ENCODE measurements around the gene PGA4. TPM values are rescaled to one million over a fixed set of nuclear protein-coding genes. Genes with fewer than 3 reads are reported as not detected.
"Not testable (repeated sequence)": the region's sequence is repeated elsewhere in the genome, so short reads cannot be mapped to it uniquely, and the experiment has no call there.

Gene PGA4
- total RNA-seq, 1 experiment from 2014 or later = not detected

DNA sequence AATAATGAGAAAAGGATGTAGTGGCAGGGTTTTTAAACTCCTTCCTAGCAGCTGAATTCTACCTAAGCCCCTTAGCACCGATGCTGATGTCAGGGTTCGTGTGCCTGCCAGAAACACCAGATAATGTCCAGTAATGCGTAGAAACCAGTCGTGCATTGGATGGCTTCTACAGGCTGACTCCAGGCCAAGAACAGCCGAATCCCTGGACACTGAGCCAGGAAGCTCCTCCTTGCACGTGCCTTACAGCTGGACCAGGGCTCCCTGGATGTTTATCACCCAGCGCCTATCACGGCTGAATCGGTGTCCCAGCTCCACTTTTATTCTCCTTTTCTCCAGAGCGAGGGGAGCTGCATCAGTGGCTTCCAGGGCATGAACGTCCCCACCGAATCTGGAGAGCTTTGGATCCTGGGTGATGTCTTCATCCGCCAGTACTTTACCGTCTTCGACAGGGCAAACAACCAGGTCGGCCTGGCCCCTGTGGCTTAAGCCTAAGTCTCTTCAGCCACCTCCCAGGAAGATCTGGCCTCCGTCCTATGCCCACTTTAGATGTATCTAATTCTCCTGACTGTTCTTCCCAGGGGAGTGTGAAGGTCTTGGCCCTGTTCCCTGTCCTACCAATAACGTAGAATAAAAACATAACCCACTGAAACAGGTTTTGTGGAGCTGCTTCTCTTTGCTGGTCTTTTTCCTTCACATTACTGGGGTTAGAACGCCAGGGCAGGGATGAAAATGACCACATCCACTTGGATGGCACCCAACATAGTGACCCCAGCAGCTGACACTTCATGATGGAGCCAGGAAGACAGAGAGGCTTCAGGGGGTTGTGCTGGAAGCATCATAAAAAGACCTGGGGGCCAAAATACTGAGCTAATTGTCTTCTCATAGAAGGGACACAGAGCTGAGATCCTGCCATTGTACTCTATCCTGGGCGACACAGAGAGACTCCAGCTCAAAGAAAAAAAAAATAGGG, 28.9 kb downstream of the PGA4 start:
- DNase-seq (ENCODE audit: low read depth) = not testable (repeated sequence)

DNA sequence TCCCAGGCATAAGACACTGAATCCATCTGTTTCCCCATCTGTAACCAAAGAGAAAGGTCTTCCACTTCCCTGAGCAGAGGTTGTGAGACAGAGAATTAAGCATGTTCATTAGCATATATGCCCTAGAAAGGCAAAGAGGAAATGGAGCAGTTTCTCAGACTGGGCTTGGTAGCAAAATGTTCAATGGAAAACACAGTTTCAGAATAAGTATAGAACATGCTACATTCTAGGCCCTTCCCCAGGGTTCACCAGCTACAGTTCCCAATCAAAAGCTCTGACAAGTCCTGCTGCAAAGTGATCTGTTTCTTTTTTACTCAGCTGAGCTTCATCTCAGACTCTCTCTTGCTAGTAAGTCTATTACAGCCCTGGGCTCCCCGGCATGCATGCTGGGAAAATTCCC, 30.2 kb downstream of the PGA4 start:
- DNase-seq (ENCODE audit: low read depth) = not testable (repeated sequence)

DNA sequence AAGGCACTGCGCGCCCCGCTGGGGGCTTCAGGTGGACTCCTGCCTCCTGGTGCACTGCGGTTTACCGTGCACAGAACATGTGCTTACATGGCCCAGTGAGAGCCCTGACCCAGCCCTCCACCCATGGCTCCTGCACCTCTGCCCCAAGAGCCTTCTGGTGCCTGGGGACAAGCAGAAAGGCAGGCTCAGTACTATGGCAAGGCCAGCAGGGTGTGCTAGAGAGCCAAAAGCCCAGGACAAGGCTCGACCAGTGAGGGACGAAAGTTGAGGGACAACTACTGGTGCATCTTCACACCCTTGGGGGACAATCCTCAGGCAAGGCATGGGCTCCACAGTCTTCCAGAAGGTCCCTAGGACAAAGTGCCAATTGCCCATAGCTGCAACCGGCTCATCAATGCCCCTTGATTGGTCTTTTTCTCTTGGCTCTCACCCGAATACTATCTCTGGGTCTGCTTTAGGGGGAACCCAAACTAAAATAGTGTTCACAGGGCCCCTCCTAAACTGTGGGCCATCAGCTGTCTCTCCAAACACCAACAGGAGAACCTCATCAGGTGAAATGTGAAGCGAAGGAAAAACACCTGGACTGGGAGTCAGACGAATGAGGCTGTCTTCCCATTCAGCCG, 32.4 kb downstream of the PGA4 start:
- DNase-seq (ENCODE audit: low read depth) = peak; percentile 56

DNA sequence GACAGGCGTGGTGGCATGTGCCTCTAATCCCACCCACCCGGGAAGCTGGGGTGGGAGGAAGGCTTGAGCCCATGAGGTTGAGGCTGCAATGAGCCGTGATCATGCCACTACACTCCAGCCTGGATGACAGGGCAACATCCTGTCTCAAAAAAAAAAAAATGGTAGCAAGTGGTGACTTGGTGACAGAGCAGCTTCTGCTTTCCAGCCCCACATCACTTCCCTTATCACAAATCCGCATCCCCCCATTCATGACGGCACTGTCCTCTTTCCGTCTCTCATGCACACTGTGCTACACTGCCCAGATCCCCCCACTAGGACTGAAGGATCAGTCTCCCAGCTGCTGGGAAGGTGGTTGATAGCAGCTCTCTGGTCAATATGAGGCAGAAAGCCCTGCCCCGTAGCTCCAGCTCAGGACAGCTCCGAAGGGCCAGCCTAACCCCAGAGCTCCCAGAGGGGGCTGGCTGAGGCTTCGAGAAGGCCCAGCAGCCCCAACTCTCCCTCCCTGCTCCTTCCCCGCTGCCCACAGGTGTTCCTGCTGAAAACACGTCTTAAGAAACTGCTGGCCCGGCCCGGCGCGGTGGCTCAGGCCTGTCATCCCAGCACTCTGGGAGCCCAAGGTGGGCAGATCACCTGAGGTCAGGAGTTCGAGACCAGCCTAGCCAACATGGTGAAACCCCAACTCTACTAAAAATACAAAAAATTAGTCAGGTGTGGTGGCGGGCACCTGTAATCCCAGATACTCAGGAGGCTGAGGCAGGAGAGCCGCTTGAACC, 34.7 kb downstream of the PGA4 start:
- DNase-seq (ENCODE audit: low read depth) = no peak

DNA sequence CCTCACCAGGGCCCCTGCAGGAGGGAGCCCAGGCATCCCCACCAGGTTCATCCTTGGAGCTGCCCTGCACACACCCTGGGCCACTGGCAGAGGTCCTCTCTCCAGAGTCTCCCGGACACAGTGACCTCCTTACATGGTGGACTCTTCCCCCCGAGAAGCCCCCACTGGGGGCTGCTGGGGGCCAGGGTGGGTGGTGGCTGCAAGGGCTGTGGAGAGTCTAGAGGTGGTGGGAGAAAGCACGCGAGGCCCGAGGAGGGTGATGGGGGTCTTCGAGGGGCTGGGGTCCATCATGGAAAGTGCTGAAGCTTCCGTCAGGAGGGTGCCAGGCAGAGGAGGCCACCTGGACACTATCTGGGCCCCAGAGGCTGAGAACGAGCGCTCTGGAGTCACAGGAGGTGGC, 36.4 kb downstream of the PGA4 start:
- no peak for DNase-seq (ENCODE audit: low read depth)

DNA sequence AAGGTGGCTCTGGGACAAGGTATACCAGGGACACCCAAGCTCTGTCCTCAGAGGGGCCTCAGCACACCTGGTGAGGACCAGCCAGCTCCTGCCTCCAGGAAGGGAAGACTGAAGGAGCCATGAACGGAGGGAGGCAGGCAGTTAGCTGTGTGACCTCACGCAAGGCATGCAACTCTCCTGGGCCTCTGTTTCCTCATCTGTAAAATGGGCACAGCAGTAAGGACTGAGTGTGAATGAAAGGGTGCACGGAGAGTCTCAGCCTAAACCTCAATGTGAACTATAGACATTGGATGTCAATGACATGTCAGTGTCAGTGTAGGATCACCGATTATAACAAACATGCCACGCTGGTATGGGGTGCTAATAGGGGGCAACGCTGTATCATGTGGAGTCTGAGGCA, 37.2 kb downstream of the PGA4 start:
- no peak for DNase-seq (ENCODE audit: low read depth)

DNA sequence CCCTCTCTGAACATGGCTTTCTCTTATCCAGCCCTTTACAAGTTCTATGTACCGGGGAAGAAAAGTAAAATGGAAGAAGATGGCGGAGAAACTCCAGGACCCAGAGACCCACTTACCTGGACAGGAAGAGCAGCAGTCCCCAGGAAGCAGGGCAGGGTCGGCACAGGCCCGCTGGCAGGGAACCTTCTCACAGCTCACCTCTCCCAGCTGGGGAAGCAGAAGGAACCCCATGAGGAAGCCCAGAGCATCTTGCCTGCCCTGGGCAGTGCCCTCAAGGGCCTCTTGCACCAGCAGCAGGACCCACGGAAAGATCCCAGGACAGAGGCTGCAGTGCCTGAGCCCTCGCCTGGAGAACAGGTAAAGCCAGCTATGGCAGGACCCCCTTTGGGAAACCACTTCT, 42.2 kb downstream of the PGA4 start:
- DNase-seq (ENCODE audit: low read depth) = no peak

DNA sequence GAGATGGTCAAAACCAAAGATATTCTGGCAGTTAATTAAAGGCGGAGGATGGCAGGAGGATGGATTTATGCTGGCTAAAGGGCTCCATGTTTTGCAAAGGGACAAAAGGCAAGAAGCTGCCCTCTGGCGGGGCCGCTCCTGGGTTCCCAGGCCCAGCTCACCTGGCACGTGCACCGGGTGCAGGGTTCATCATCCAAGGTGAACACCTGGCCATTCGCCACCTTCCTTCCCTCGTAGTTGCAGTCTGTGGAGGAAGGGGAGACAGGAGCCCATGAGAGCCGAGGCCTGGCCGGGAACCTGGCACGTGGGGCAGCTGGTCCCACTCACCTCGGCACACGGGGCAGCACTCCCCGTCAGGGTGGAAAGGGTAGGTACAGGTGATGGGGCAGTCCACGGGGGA, 42.6 kb downstream of the PGA4 start:
- DNase-seq (ENCODE audit: low read depth) = no peak

DNA sequence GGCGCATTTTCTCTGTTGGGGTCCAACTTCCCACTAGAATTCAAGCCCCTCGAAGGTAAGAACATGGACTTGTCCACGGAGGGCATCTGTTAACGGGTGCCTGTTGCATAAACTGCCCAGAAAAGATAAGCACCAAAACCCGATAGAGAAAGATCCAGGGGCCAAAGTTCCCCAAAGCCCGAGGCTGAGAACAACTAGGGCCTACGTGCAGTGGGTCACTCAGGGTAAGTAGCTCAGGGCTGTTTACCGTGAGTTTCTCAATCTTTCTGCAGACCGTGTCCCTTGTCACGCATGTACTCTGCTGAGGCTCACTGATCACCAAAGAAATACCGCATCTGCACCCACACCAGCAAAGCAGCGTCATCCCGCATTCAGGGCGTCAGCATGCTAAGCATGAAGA, 43.2 kb downstream of the PGA4 start:
- no peak for DNase-seq (ENCODE audit: low read depth)

DNA sequence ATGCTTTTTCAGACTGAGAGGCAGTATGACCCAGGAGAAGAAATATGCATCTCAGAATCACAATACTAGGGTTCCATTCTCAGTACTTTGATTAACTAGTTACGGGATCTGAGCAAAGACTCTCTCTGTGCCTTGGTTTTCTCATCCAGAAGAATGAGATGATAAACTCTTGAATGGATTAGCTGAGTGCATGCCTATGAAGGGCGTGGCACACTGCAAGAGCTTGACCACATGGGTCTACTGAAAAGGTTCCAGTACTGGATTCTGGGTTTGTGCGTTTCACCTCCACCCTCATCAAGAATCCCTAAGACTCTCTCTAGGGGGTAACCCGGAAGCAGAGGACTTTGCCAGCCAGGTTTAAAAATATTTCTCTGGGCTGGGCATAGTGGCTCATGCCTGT, 44.5 kb downstream of the PGA4 start:
- DNase-seq (ENCODE audit: low read depth) = no peak

DNA sequence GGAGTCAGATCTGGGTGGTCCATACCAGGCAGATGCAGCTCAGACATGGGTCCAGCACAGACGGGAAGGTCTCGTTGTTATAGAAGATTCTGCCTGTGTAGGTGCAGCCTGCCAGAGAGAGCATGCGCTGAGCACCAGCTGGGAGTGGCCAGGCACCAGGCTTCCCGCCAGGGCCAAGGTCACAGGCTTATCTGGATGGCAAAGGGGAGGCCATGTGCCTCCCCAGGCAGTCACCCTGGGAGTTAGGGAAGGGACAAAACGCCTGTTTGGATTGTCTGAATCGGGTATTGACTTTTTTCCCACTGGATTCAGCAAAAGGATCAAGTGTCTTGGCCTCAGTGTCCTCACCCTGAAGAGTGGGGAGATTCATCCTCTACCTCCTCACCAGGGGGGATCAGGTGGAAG, 45.3 kb downstream of the PGA4 start:
- no peak for DNase-seq (ENCODE audit: low read depth)

DNA sequence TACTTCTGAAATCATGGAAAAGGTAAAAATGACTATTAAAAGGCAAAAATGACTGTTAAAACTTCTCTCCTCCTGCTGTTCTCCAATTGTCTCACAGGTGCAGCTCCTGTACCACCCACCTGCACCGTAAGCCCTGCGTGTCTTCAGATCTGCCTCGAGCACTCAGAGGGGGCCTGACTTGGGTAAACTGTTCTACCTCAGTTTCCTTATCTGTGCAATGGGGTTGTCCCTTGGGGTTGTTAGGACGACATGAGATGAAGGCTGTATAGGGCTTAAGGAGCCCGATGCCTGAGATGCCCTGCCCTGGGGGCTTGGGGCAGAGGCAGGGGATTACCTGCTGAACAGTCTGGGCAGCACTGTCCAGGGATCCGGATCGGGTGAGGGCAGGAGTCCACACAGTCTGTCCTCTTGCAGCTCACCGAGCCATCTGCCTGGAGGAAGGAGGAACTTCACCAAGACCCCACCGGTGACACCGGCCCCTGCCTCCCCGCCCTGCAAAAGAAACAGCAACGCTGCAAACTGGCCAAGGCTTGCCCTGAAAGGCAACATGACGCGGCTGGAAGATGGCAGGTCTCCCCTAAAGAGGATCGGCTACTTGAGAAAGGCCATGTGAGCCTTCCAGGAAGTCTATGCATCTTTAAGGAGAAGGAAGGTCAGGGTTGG, 46.6 kb downstream of the PGA4 start:
- no peak for DNase-seq (ENCODE audit: low read depth)

DNA sequence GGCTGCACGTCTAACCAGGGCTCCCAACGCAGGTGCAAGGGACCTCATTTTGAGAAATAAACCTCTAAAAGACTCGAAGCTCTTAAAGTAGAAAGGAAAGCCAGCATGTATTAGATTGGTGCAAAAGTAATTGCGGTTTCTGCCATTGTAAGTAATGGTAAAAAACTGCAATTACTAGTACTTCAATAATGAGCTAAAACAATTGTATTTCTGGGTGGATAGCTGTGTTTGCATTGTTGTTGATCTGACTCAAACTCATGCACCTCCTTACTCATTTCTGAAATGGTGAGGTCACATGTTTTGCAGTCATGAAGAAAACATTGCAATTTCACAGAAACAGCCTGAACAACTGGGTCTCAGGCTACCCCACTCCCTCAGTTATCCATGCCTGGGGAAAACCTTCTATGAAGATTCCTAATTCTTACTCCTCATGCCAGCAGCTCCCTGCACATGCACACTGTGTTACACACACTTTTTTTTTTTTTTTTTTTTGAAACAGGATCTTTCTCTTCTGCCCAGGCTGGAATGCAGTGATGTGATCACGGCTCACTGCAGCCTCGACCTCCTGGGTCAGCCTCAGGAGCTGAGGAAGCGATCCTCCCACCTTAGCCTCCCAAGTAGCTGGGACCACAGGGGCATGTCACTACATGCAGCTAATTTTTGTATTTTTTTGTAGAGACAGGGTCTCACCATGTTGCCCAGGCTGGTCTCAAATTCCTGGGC, 48.4 kb downstream of the PGA4 start:
- DNase-seq (ENCODE audit: low read depth) = peak; percentile 31

DNA sequence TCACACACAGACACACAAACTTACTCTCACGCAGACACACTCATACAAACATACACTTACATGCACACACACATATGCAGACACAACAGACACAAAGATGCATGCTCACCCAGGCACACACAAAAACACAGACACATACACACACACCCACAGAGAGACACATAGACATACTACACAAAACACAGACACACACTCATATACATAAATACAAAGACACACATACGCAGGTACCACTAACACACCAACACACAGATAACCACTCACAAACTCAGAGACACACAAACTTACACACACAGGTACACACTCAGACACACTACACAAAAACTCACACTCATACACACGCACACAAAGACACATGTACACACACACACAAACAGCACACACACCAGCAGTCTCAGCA, 50.6 kb downstream of the PGA4 start:
- DNase-seq (ENCODE audit: low read depth) = no peak

DNA sequence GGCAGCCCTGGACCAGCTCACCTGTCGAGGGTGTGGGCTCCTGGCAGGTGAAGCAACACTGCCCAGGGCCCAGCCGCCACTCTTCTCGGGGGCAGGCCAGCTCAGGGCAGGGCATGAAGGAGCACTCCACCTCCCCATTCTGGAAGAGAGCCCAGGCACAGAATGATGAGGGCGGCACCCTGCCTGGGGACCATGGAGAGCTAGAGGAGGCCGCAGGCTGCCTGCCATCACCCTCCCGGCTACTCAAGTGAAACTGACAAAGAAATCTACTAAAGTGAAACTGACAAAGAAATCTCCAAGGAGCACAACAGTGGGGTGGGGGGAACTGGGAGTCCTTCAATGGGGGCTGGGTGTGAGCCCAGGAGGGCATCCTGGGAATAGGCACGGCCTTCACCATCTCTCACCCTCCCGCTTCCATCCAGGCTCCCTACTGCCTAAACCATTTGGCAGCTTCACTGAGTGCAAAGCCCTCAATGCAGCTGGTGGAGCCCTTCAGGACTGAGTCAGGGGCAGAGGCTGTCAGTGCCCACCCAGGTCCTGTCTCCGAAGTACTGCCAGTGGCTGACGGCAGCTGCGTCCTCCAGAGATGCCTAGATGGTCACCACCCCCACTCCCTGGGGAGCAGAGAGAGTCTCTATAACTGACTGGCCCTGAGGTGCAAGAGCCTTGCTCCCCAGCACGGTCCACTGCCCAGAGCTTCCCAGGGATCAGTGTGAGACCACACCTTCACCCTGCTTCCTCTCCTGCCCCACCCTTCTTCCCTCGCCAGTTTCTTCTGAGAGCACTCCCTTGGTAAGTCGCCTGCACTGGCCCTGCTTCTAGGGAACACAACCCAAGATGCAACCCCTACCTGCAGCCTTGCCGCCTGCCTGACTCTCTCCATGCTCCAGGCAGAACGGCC, 51.3 kb downstream of the PGA4 start:
- no peak for DNase-seq (ENCODE audit: low read depth)

DNA sequence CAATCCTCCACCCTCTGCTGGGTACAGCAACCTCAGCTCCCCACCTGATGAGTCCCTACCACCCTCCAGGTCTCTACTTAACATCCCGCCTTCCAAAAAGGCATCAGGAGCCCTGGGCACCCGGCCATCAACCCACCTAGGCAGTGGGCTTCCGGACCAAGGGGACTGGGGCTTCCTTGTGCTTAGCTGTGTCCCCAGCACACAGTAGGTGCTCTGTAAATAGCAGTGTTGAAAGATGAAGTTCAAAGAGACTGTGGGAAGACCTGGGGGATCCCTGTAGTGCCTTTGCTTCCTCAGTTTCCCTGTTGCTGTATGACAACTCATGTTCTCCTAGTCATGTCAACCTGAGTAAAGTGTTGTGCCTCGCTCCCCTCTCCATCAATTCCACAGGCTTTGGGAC, 51.9 kb downstream of the PGA4 start:
- DNase-seq (ENCODE audit: low read depth) = no peak

DNA sequence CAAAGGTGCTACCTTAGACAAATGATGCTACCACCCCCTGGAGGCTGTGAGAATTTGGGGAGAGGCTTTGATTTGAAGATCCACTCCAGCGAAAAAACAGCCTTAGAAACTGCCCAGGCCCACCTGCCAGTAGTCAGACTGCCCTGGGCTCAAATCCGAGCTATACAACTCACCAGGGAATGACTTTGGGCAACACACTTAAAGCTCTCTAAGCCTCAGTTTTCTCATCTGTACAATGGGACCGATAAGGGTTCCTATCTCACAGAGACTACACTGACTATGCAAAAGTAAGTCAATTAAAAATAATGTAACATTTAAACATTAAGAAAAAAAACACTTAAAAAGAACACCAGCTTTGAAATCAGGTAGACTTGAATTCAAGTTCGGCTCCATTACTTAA, 53.0 kb downstream of the PGA4 start:
- DNase-seq (ENCODE audit: low read depth) = no peak

DNA sequence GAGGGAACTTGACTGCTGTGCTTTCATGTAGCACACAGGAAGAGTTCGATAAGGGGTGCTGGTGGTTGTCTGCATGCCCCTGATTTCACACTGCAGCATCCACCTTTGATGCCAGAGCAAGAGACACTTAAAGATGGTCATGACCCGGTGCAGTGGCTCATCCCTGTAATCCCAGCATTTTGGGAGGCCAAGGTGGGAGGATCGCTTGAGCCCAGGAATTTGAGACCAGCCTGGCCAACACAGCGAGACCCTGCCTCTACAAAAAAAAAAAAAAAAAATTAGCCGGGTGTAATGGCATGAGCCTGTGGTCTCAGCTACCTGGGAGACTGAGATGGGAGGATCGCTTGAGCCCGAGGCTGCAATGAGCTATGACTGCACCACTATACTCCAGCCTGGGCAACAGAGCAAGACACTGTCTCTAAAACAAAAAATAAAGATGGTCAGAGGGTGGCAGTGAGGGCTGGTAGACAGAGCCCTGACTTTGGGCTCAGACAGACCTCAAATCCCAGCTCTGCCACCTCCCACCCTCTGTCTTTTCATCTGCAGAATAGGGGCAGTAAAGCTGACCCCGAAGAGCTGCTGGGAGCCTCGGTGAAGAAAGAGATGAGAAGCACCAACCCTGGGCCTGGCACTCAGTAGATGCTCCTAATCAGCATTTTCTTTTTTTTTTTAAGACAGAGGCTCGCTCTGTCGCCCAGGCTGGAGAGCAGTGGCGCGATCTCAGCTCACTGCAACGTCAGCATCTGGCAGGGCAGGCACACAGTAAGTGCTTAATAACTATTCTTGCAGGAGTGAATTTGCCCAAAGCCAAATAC, 55.2 kb downstream of the PGA4 start:
- DNase-seq (ENCODE audit: low read depth) = no peak

DNA sequence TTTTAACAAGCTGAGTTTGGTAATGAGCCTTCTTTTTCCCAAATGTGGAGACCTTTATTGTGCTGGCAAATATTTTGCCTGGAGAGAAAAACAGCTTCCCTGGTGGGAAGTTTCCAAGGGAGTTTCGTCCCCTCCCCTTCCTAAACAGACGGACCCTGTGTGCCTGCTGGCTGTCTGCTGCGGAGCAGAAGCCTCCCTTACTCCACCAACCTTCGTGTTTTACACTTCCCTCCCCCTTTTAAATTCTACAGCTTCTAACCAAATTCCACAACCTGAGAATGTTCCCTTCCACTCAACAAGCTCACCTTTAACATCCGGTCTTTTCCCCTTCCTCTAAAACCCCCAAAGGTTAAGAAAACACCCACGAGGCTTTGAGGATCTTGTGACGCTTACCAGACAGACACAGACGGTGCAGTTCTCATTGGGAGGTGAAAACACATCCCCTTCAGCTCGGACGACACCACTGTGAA, 55.9 kb downstream of the PGA4 start:
- DNase-seq (ENCODE audit: low read depth) = no peak
